ENCODE data around the gene NACAD.
A peak's percentile ranks its signal among the peaks of the same experiment; 100 is the strongest.

NACAD gene

GRCh38 chr7:45073031-45073785, 15.6 kb downstream of the NACAD start:
- no peak for DNase-seq

GRCh38 chr7:45072131-45073030, 16.4 kb downstream of the NACAD start:
- DNase-seq = no peak

- no peak for DNase-seq
These were observed 17.2 kb downstream of the NACAD start for GRCh38 chr7:45071528-45071927.

DNA sequence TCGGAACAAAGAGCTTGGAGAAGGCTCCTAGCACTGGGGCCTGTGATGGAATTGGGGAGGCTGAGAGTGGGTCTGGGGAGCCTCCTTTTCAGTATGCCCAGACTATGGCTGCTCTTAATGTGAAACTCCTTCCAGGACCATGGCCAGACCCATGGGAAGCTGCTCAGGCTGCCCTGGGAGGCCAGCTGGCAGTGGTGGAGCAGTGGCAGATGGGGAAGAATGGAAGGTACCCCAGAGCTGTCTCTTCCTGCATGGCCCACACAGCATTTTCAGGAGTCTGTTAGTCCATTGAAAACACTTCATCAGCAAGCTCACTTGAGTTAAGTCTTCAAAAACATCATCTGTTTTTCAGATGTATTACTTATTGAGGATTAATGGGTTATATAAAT, 18.5 kb downstream of the NACAD start:
- peak; percentile 60 for DNase-seq

DNA sequence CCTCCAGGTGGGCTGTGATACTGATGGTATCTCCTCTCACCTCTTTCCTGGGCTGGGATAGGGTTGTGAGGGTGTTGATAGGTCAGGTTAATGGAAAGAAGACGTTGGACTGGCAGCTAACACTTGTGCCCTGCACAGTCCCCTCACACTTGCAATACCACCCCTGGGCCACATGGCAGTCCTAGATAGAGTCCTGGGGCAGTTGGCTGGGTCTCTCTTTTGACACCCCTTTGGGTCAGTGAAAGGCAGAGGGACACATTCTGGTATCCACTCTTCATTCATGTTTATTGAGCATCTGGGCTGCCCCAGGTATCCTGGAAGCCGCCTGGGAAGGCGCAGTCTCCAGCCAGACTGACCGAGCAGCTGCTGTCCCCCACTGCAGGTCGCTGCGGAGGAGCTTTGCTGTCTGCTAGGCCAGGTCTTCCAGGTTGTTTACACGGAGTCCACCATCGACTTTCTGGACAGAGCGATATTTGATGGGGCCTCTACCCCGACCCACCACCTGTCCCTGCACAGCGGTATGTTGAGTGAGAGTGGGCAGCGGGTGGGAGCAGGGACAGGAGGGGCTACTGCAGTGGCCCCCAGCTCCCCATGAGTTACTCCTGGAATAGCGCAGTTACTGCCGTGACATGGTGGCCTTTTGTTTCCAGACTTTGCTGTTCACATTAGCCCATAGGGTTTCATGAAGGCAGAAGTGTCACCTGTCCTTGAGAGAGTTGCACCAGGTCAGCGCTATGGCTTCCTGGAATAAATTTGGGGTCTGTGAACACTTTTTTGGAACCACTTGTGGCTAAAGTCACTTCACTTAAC, 19.1 kb downstream of the NACAD start:
- DNase-seq = no peak

GRCh38 chr7:45068236-45069023, 20.3 kb downstream of the NACAD start:
- DNase-seq = no peak

DNA sequence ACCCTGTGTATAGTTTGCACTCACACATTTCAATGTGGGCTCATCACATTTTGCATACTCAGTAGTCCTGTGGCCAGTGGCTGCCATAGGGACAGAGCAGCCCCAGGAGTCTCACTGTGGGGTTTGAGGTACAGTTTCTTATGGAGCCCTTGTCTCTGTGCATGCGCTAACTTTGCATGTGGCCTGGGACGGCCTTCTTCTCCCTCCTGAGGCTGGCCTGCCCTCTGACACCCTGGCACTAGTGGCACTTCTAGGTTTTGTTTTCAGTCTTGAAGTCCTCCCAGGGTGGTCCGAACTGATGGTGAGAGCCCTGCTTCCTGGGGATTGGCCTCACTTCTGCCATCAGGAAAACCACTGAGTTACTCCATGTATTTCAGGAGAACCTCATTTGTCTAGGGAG, 21.2 kb downstream of the NACAD start:
- DNase-seq = no peak

- no peak for DNase-seq
These were observed 22.4 kb downstream of the NACAD start for GRCh38 chr7:45066409-45066808.

DNA sequence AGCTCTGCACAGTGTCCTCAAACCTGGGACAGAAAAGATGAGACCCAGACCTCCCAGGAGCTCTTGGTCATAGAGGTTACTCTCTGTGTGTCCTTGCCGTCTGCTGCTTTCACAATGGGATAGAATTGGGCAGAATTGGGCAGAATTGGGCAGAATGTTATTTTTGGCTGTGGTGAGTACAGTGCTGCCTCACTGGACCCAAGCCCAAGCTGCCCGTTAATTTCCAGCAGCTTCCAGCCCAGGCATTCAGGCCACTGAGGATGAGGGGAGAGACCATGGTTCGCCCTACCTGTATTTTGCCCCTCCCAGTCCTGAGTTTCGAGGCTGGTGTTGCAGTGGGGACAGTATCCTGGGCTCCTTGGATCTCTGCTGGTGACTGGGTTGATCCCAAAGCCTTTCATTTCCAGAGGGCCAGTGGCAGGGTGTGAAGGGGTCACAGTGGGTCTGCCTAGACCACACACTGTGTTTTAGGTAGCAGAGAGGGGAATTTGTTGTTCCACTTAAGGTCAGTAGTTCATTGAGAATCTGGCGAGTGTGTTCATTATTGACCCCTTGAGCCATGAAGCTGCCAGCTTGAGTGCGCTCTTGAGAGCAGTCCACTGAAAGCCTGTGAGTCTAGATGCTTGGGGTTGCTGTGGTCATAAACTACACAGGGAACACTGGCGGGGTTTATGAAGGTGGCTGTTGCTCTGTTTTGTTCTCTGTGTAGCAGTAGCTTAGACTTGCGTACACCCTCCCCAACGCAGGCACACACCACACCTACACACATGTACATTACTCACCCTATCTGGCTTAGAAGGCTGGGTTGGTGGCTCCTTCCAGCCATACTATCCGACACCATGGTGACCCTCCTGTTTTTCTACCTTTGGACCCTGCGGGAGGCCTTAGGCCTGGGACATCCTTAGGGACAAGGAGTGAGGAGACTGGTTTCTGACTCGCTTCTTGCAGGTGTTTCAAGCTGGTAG, 23.5 kb downstream of the NACAD start:
- no peak for DNase-seq

DNA sequence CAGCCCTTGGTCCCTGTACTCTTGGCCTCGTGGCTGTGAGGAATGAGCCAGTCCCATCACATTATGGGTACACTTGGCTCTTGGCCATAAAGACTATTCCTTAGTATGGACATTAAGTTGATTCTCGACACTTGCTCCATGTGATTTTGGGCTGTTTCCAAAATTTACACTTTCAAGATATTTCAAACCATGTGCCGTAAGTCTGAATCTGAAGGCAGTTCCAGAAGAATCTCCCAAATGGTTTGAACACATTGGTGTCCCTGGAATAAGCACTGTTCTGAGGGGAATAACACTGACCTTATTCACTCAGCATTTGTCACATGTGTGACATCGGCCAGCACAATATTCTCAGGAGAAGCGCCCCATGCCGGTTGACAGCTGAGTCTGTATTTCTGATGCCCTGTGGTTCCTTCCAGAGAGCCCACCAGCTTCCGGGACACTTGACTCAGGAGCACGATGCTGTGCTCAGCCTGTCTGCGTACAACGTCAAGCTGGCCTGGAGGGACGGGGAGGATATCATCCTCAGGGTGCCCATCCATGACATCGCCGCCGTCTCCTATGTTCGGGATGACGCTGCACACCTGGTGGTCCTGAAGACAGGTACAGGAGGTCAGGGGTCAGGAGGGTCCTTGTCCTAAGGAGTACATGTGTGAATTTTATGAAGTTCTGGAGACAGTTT, 24.6 kb downstream of the NACAD start:
- DNase-seq = no peak

DNA sequence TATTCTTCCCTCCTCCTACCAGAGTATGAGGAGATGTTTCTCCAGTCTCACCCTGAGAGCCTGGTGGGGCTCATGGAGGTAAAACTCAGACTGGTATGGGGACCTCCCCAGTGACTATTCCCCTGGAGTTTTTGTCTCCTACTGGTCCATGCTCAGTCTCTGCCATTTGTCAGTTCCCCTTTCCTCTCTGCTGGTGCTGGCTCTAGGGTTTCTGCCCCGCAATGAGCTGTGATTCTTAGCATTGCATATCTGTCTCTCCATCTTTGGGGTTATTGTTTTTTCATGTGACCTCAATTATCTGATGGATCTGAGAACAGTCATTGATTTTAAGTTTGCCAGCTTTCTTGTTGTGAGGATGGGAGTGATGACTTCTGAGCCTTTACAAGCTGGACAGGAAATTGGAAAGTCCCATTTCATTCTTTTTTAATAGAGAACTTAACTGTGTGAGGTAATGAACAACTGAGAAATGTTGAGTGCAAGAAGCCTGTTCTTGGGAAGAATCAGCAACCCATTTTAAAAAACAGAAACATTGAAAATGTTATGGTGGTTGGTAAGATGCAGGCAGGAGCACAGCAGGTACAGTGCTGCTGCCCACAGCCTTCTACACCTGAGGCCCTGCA, 26.9 kb downstream of the NACAD start:
- DNase-seq = no peak

DNA sequence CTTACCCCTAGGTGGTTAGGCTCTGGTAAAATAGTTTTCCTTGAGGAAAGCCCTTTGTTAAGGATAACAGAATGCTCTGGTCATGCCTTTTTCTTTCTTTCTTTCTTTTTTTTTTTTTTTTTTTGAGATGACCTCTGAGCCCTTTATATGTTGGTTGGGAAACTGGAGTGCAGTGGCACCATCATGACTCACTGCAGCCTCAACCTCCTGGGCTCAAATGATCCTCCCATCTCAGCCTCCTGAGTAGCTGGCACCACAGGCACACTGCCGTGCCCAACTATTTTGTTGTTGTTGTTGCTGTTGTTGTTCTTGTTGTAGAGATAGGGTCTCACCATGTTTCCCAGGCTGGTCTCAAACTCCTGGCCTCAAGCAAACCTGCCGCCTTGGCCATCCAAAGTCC, 27.4 kb downstream of the NACAD start:
- no peak for DNase-seq

- no peak for DNase-seq
These were observed 28.5 kb downstream of the NACAD start for GRCh38 chr7:45060295-45060694.

DNA sequence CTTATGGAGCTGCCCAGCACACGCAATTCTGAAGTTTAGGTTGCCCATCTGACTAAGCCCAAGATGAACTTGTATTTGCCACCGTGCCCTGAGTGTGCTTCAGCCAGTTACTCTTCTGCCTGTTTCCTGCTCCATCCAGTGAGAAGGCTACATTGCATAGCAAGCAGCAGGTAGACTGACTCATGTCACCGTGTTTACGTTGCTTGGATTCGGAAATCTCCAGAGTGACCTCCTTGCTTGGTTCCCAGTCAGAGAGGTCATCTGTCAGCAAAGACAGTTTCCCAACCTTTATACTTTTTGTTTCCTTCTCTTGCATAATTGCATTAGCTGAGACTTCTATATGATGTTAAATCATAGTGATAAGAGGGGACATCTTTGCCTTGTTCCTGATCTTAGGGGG, 30.9 kb downstream of the NACAD start:
- no peak for DNase-seq

- DNase-seq = no peak
These were observed 33.1 kb downstream of the NACAD start for GRCh38 chr7:45055594-45056219.

DNA sequence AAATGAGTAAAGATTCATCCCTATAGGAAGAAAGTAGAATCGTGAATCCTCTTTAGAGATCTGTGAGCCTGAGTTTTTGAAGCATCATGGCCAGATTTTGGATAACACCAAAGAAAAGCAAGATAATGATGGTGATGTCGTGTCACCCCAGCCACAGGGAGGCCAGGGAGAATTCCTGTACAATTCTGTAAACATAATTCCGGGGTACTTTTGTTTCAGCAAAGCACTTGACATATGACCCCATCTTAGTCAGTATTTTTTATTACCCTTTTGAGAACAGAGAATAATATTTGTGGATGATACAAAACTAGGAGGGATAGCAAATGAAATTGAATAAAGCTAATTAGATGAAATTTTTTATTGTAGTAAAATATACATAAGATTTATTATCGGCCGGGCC, 33.8 kb downstream of the NACAD start:
- DNase-seq = no peak

- no peak for DNase-seq
These were observed 34.3 kb downstream of the NACAD start for GRCh38 chr7:45054442-45054841.

DNA sequence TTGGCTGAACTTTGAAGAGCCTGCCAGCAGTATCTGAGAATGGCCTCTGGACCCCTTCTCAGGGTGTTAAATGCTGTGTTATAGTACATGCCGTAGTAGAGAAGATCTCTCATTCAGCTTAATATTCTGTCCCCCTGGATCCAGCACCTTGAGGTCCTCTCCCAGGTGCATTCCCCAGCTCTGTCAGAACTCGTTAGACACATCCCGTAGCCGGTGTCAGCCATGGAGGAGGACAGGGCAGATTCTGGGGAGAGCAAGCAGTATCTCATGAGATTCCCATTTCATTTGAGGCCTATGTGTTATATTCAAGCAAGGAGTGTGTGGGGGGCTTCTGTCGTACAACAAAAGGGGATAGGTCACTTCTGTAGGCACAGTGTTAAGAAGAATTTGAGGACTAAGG, 34.8 kb downstream of the NACAD start:
- no peak for DNase-seq

DNA sequence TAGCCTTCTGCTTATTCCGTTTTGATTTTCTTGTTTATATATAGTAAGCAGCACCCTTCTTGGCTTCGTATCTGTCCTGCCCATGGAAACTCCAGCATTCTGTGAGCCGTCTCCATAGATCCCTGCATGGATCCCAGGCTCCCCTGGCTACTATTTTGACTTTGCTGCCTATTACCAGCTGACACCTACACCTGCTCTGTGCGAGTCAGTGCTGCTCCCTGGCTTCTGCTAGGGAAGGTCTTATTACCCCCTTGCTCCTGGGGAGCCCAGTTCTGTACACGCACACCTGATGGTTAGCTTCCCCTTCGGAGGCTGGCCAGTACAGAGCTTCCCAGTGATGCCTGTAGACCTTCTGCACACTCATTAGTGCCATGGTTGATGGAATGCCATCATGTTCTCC, 35.4 kb downstream of the NACAD start:
- DNase-seq = no peak

GRCh38 chr7:45052011-45052410, 36.8 kb downstream of the NACAD start:
- DNase-seq = peak; percentile 94

Data from NCI-H524 treated with DMSO at 0.1 percent for 48 hours (cell line).